GM12875 (cell line): Measurements from ENCODE around the gene CBLC.

Experiments used
- H3K4me3 ChIP-seq: one replicate; pipeline ENCODE4 v1.5.1; 2011; ENCODE audit warnings: low read depth, low read length, control low read depth
- TF ChIP-seq, protein P1 (sequence below): IDR thresholded peaks from 2 replicates; pipeline ENCODE4 v1.5.1; 2011; ENCODE audit warnings: low read depth, mild to moderate bottlenecking, control low read depth, inconsistent platforms, low read length, moderate library complexity, borderline replicate concordance; ENCODE audit not compliant: insufficient read depth

CBLC gene

DNA sequence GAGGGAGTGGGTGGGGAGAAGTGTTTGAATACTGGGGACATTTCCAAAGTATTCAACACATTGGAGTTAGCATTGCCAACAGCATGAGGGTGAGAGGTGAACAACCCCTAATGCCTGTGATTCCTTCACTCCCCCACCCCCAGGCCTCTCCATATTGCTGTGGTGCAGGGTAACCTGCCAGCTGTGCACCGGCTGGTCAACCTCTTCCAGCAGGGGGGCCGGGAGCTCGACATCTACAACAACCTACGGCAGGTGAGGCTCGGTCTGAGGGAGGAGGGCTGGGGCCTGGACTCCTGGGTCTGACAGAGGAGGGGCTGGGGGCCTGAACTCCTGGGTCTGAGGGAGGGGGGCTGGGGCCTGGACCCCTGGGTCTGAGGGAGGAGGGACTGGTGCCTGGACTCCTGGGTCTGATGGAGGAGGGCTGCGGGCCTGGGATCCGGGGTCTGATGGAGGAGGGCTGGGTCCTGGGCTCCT is 21.6 kb upstream of the CBLC start:
- TF ChIP-seq, protein P1, sequence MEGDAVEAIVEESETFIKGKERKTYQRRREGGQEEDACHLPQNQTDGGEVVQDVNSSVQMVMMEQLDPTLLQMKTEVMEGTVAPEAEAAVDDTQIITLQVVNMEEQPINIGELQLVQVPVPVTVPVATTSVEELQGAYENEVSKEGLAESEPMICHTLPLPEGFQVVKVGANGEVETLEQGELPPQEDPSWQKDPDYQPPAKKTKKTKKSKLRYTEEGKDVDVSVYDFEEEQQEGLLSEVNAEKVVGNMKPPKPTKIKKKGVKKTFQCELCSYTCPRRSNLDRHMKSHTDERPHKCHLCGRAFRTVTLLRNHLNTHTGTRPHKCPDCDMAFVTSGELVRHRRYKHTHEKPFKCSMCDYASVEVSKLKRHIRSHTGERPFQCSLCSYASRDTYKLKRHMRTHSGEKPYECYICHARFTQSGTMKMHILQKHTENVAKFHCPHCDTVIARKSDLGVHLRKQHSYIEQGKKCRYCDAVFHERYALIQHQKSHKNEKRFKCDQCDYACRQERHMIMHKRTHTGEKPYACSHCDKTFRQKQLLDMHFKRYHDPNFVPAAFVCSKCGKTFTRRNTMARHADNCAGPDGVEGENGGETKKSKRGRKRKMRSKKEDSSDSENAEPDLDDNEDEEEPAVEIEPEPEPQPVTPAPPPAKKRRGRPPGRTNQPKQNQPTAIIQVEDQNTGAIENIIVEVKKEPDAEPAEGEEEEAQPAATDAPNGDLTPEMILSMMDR, result no peak
- H3K4me3 ChIP-seq, result no peak overlapping the region

DNA sequence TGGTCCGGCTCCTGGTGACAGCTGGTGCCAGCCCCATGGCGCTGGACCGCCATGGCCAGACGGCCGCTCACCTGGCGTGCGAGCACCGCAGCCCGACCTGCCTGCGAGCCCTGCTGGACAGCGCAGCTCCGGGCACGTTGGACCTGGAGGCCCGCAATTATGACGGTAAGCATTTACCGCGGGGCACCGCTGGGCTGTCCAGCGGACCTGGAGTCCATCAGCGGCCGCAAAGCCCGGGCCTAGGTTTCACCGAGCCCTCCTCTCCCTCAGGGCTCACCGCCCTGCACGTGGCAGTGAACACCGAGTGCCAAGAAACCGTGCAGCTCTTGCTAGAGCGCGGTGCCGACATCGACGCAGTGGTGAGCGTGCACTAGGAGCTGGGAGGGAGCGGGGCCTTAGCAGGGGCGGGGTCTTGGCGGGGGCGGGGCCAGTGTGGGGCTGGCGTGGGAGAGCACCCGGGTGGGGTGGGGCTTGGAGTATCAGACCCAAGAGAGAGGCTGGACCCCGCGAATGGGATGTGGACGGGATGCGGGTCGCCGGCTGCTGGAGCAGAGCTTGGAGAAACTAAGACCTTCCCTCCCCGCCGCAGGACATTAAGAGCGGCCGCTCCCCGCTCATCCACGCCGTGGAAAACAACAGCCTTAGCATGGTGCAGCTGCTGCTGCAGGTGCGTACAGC is 20.5 kb upstream of the CBLC start:
- TF ChIP-seq, protein P1, result no peak
- no peak overlapping the region for H3K4me3 ChIP-seq

DNA sequence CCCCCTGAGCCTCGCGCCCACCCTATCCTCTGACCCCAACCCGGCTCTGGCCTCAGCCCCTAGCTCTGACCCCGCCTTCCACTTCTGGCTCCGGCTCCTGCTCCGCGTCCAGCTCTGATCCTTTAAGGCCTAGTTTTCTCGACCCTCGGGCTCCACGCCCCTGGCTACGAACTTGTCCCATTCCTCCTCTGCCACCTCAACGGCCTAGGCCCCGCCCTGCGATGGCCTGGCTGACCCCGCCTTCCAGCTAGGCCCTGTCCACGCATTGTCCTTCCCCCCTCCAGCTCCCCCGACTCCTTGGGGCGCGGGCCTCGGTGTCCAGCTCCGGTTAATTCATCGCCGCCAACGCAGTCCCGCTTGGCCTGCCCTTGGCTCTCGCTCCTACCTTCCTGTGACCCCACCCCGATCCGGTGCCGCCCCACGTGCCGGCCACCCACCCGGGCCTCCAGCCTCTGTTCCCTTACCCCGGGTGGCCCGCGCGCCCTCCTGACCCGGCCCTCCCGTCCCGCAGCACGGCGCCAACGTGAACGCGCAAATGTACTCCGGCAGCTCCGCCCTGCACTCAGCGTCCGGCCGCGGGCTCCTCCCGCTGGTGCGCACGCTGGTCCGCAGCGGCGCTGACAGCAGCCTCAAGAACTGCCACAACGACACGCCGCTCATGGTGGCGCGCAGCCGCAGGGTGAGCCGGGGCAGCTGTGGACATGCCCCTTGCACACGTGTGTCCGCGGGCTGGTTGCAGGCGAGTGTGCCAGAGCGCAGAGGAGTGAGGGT is 19.8 kb upstream of the CBLC start:
- TF ChIP-seq, protein P1, result no peak
- H3K4me3 ChIP-seq, result no peak overlapping the region

DNA sequence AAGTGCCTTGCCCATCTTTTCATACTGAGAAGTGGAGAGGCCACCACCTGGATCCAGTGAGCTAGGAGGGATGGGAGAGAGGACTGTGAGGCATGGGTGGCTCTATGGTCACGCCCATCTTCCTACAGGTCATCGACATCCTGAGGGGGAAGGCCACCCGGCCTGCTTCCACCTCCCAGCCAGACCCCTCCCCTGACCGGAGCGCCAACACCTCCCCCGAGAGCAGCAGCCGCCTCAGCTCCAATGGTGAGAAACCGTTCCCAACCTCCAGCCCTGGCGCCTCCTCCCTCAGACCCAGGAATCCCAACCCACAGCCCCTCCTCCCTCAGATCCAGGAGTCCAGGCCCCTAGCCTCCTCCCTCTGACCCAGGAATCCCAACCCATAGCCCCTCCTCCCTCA is 19.1 kb upstream of the CBLC start:
- H3K4me3 ChIP-seq, result no peak overlapping the region
- TF ChIP-seq, protein P1, result no peak

DNA sequence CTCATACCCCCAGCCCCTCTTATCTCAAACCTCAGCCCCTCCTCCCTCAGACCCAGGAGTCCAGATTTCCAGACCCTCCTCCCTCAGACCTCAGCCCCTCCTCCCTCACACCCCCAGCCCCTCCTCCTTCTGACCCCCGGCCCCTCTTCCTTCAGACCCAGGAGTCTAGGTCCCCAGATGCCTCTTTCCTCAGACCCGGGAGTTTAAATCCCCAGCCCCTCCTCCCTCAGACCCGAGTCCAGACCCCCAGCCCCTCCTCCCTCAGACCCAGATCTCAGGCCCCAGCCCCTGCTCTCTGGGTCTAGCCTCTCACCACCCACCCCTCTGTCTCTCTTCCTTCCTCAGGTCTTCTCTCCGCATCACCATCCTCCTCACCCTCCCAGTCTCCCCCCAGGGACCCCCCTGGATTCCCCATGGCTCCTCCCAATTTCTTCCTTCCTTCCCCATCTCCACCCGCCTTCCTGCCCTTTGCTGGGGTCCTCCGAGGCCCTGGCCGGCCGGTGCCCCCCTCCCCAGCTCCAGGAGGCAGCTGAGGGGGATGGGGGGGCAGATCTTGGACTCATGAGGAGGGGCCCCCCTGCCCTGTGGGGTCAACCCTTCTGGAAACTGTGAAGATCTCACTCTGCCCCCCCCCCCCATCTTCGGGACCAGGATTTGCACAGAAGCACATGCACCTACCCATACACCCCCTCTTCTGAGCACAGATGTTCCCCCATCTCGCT is 18.4 kb upstream of the CBLC start:
- H3K4me3 ChIP-seq, result no peak overlapping the region
- TF ChIP-seq, protein P1, result no peak

DNA sequence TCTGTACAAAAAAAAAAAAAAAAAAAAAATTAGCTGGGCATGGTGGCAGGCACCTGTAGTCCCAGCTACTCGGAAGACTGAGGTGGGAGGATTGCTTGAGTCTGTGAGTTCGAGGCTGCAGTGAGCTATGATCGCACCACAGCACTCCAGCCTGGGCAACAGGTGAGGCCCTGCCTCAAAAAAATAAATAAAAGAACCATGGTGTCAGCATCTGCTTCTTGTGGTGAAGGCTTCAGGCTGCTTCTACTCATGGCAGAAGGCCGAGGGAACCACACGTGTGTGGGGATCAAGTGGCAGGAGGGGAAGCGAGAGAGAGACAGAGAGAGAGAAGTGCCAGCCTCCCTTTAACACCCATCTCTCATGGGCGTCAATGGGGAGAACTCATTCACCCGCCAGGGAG is 15.7 kb upstream of the CBLC start:
- TF ChIP-seq, protein P1, result no peak

More for the DNA sequence above, 15.7 kb upstream of the CBLC start:
- no peak overlapping the region for H3K4me3 ChIP-seq
